Measurements from ENCODE around the gene BTN3A1.
"Not testable (repeated sequence)": the region's sequence is repeated elsewhere in the genome, so short reads cannot be mapped to it uniquely, and the experiment has no call there.

Gene BTN3A1

GRCh38 chr6:26408828-26409730 lies 7.0 kb downstream of the BTN3A1 start:
- intact Hi-C loops (cut with DNase I) = no loop called here
- no peak for DNase-seq

DNA sequence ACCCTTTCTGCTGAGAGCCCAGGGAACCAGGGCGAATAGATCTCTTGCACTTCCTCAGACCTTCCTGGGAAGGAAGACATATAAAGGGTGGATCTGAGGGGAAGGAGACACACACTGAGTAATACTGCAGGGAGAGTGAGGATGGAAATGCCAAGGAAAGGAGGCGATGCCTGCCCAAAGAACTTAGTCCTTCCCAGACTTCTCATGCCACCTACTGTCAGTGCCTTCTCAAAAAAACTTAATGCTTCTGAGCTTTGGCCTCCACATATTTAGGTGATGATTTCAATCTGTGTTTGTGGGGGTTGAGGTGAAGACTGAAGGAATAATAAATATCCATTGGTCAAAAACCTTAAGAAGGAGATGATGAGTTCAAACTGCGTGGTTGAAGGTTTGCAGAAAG lies 9.7 kb downstream of the BTN3A1 start:
- DNase-seq = no peak
- intact Hi-C loops (cut with DNase I) = no loop called here

- intact Hi-C loops (cut with DNase I) = no loop called here
- no peak for DNase-seq
These were observed 10.2 kb downstream of the BTN3A1 start for GRCh38 chr6:26412228-26412627.

DNA sequence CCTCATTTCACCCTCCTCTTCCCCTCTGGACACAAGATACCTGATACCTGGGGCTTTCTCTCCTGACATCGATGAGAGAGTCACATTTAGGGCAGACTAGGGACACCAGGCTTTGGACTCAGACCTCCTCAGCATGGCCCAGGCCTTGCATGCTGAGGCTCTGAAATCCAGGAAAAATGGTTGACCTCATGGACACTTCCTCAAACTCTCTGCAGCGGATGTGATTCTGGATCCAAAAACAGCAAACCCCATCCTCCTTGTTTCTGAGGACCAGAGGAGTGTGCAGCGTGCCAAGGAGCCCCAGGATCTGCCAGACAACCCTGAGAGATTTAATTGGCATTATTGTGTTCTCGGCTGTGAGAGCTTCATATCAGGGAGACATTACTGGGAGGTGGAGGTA lies 10.9 kb downstream of the BTN3A1 start:
- DNase-seq = no peak
- intact Hi-C loops (cut with DNase I) = no loop called here

DNA sequence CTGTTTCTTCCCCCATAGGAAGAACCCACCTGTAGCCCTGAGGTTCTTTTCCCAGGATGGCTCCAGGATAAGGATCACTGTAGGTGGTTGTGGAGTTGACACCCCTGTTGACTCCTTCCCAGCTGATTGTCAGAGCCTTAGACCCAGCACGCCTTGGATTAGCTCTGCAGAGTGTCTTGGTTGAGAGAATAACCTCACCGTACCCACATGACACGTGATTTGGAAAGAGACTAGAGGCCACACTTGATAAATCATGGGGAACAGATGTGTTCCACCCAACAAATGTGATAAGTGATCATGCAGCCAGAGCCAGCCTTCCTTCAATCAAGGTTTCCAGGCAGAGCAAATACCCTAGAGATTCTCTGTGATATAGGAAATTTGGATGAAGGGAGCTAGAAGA lies 12.2 kb downstream of the BTN3A1 start:
- DNase-seq = no peak
- intact Hi-C loops (cut with DNase I) = no loop called here

DNA sequence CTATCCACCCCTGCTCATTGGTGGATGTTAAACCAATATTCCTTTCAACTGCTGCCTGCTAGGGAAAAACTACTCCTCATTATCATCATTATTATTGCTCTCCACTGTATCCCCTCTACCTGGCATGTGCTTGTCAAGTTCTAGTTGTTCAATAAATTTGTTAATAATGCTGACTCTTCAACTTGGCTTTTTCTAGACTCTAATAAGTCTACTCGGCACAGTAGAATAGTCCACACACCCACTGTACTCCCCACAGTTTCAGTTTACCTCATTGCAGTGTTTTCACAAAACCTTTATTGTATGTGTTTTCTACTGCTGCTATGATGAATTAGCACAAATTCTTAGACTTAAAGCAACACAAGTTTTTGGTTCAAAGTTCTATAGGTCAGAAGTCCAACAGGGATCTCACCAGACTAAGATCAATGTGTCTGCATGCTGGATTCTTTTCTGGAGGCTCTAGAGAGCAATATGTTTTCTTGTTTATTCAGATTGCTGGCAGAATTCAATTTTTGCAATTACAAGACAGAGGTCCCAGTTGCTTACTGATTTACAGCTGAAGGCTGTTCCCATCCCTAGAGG lies 13.1 kb downstream of the BTN3A1 start:
- DNase-seq = no peak
- intact Hi-C loops (cut with DNase I) = no loop called here

GRCh38 chr6:26415791-26416190 lies 13.7 kb downstream of the BTN3A1 start:
- intact Hi-C loops (cut with DNase I) = no loop called here
- no peak for DNase-seq

DNA sequence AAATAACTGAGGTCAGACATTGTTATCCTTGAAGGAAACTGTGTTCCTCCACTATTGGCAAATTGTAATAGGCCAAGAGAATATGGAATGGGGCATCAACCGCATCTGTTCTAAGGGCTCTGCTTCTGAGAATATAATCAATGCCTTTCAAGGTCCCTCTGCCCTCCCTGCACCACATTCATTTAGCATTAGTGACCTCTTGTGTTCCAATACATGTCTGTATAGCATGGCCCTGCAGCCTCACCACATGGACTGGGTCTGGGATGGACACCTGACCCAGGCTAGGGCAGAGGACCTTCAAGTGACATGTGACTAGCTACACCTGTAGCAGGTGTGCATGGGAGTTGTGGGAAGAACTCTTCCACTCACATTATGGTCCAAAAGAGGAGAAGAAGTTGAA lies 14.2 kb downstream of the BTN3A1 start:
- intact Hi-C loops (cut with DNase I) = no loop called here
- DNase-seq = no peak

GRCh38 chr6:26418077-26418476 lies 16.0 kb downstream of the BTN3A1 start:
- DNase-seq; intact Hi-C loops (cut with DNase I): not testable (repeated sequence)

GRCh38 chr6:26418795-26419194 lies 16.7 kb downstream of the BTN3A1 start:
- intact Hi-C loops (cut with DNase I); DNase-seq: not testable (repeated sequence)

GRCh38 chr6:26420688-26421171 lies 18.7 kb downstream of the BTN3A1 start:
- intact Hi-C loops (cut with DNase I) = no loop called here
- DNase-seq = peak in 19 of 42 donors; percentile 9 to 54 (median 21)

GRCh38 chr6:26421259-26422144 lies 19.4 kb downstream of the BTN3A1 start:
- intact Hi-C loops (cut with DNase I) = no loop called here
- peak; percentile 38 to 91 (median 72) for DNase-seq

- intact Hi-C loops (cut with DNase I) = no loop called here
- no peak for DNase-seq
These were observed 20.3 kb downstream of the BTN3A1 start for GRCh38 chr6:26422329-26422728.

DNA sequence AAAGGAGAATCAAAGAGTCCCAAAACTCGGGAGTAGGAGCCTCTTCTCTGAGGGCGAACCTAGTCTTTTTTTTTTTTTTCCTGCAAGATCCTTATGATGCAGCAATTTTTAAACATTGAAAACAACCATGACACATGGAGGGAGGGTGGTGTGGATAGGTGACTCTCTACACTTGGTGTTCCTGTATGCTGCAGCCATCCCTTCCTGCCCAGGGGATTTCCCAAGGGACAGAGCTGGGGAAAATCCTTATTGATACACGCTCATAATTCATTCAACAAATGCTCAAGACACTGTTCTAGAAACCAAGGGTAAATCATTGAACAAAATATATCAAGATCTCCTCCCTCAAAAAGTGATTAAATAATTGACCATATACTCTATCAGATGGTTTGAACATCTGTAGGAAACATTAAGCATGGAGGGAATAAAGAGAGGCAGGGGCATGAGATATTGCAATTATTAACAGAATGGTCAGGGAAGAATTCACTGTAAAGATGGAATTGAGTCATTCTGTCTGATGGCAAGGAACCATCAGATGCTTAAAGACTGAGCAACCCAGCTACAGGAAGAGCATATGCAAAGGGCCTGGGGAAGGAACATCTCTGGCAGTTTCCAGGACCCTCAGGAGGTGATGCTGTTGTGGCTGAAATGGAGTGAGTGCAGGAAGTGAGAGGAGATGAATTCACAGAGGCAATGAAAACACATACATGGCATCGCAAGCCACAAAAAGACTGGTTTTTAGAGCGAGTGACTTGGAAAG lies 24.8 kb downstream of the BTN3A1 start:
- no peak for DNase-seq
- intact Hi-C loops (cut with DNase I) = no loop called here

DNA sequence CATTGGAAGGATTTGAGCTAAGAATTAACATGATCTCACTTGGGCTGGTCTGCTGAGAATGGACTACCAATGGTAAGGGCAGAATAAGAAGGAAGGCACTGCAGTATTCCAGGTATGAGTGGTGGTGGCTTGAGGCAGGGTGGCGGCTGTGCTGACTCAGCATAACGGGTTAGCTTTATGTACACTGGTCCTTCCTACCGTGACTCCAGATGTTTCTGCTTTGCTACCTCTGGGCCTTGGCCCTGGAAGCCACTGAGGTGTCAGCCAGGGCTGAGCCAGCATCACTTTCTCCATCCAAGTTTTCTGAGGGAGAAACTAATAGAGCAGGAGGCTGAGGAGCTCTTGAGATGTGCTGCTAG lies 25.4 kb downstream of the BTN3A1 start:
- intact Hi-C loops (cut with DNase I) = no loop called here
- no peak for DNase-seq

GRCh38 chr6:26428206-26428605 lies 26.1 kb downstream of the BTN3A1 start:
- intact Hi-C loops (cut with DNase I) = no loop called here
- DNase-seq = no peak

GRCh38 chr6:26430787-26431186 lies 28.7 kb downstream of the BTN3A1 start:
- DNase-seq = no peak
- intact Hi-C loops (cut with DNase I) = no loop called here

GRCh38 chr6:26431258-26432172 lies 29.4 kb downstream of the BTN3A1 start:
- intact Hi-C loops (cut with DNase I) = no loop called here
- DNase-seq = no peak
